Measurements from ENCODE around the gene CRLF3.
"Not testable (repeated sequence)": the region's sequence is repeated elsewhere in the genome, so short reads cannot be mapped to it uniquely, and the experiment has no call there.

The CRLF3 gene

DNA sequence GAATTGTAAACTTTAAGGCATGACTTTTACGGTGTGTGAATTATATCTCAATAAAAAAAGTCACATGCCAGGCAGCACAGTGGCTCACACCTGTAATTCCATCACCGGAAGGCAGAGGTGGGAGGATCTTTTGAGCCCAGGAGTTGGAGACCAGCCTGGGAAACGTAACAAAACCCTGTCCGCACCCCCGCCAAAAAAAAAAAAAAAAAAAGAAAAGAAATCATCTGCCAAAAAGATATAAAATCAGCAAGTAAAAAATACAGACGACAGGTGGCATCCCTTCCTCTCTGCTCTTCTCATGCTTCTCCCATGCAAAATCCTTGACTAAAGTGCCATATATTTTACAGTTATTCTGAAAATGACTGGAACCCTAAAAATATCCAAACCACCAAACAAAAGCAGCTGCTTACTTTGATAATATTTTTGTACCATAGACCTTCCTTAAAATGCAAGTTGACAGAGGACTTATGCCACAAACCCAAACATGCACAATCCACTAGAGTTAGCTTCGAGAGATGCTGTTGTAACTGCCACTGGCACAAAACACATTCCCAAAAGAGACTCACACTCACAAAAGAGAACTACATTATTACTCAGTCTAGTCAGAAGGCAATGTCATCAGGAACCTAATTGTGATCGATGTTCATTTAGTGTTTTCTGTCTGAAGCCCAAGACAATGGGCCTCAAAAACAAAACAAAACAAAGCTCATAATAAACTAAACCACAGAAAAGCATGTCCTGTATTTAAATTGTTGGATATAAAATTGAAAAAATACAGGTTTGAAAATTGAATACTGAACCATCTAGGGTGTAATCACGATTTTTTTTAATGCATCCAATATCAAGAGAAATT, 2.4 kb downstream of the CRLF3 start:
- no peaks in the 10 kb centered on the region for H3K27me3 ChIP-seq
- peaks cover 0 to 24% (median 13%) of the 10 kb centered on the region in 11 experiments; a peak in 16 of 22 replicates for H3K36me3 ChIP-seq
- peak overlapping the region; percentile 28 to 95 (median 92); a peak in 21 of 22 replicates for H3K9ac ChIP-seq
- no peak for TF ChIP-seq Cebpa-rat (IDR thresholded peaks at IDR 0.05)
- peak overlapping the region; percentile 77 to 95 (median 93) for H3K4me2 ChIP-seq
- peak overlapping the region; percentile 35 to 91 (median 88); a peak in 21 of 22 replicates for H3K27ac ChIP-seq
- H3K4me1 ChIP-seq = peaks cover 62 to 69% (median 65%) of the 10 kb centered on the region in 10 experiments
- H3K9me3 ChIP-seq (replicated peaks in 1 of 11) = no peaks in the 10 kb centered on the region
- peaks cover 0 to 55% (median 19%) of the 10 kb centered on the region in 11 experiments; a peak in 14 of 22 replicates for H4K20me1 ChIP-seq
- H3K4me3 ChIP-seq = peak overlapping the region; percentile 78 to 94 (median 85); a peak in 19 of 20 replicates

DNA sequence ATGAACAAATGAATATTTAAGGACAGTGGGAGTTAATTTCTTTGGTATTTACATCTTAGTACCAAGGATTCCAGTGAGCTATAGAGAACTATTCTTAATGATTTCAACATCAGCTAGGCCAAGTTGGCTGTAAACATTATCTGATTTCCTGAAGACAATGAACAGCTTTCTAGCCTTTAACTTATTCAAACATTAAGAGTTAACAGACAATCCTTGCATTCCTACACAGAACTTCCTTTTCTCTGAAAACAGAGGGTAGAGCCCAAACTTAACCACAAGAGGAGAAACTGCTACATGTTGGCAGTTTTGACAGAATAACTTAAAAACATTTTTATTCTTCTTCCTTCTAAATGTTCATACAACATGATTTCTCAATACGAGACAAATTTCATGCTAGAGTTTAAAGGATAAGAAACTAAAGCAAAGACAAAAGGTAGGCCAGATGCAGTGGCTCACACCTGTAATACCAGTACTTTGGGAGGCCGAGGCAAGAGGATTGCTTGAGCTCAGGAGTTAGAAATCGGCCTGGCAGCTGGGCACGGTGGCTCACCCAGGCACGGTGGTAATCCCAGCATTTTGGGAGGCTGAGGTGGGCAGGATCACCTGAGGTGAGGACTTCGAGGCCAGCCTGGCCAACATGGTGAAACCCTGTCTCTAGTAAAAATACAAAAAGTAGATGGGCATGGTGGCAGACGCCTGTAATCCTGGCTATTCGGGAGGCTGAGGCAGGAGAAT, 4.4 kb downstream of the CRLF3 start:
- Histone ChIP-seq H3K27me3 (no peaks in the 10 kb centered on the region), H3K4me2 (peak overlapping the region; percentile 77 to 95 (median 93)), H3K9me3 (replicated peaks in 1 of 11) (no peaks in the 10 kb centered on the region), H4K20me1 (peaks cover 0 to 75% (median 19%) of the 10 kb centered on the region in 11 experiments; a peak in 14 of 22 replicates), H3K27ac (peak overlapping the region in 10 of 11 experiments; percentile 4 to 91 (median 46); a peak in 18 of 22 replicates), H3K36me3 (peaks cover 0 to 37% (median 26%) of the 10 kb centered on the region in 11 experiments; a peak in 19 of 22 replicates), H3K4me1 (peaks cover 55 to 69% (median 63%) of the 10 kb centered on the region in 10 experiments), H3K9ac (peak overlapping the region in 8 of 11 experiments; percentile 5 to 91 (median 22); a peak in 11 of 22 replicates), H3K4me3 (peak overlapping the region in 4 of 10 experiments; percentile 27 to 94 (median 36); a peak in 5 of 20 replicates)
- TF ChIP-seq Cebpa-rat (IDR thresholded peaks at IDR 0.05) = no peak

DNA sequence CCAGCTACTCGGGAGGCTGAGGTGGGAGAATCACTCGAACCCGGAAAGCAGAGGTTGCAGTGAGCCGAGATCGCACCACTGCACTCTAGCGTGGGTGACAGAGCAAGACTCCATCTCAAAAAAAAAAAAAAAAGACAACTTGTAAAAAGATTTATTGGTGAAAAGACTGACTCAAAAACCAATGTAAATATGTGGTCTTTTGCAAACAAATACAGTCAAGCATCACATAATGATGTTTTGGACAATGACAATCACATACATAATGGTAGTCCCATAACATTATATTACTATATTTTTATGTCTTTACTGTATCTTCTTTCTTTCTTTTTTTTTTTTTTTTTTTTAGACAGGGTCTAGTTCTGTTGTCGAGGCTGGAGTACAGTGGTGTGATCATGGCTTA, 8.3 kb downstream of the CRLF3 start:
- Histone ChIP-seq H3K9me3 (replicated peaks in 1 of 11) (no peaks in the 10 kb centered on the region), H3K4me1 (peaks cover 40 to 82% (median 62%) of the 10 kb centered on the region in 10 experiments), H3K27ac (no peak overlapping the region), H4K20me1 (peaks cover 0 to 100% (median 12%) of the 10 kb centered on the region in 11 experiments; a peak in 14 of 22 replicates), H3K9ac (no peak overlapping the region), H3K27me3 (no peaks in the 10 kb centered on the region), H3K36me3 (peaks cover 11 to 56% (median 40%) of the 10 kb centered on the region in 11 experiments; a peak in 21 of 22 replicates), H3K4me2 (no peak overlapping the region), H3K4me3 (no peak overlapping the region)
- TF ChIP-seq Cebpa-rat (IDR thresholded peaks at IDR 0.05) = no peak

DNA sequence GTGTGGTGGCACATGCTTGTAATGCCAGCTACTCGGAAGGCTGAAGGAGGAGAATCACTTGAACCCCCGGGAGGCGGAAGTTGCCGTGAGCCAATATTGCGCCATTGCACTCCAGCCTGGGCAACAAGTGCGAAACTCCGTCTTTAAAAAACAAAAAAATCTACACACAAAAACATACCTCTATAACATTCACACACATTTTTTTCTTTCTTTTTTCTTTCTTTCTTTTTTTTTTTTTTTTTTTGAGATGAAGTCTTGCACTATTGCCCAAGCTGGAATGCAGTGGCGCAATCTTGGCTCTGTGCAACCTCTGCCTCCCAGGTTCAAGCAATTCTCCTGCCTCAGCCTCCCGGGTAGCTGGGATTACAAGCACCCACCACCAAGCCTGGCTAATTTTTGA, 9.6 kb downstream of the CRLF3 start:
- TF ChIP-seq Cebpa-rat (IDR thresholded peaks at IDR 0.05) = peak in 1 of 11 experiments; percentile 22; a peak in 1 of 22 replicates
- peak overlapping the region in 4 of 11 experiments; percentile 5 to 35 (median 18); a peak in 5 of 22 replicates for H3K4me2 ChIP-seq
- H3K9me3 ChIP-seq (replicated peaks in 1 of 11) = not testable (repeated sequence)

DNA sequence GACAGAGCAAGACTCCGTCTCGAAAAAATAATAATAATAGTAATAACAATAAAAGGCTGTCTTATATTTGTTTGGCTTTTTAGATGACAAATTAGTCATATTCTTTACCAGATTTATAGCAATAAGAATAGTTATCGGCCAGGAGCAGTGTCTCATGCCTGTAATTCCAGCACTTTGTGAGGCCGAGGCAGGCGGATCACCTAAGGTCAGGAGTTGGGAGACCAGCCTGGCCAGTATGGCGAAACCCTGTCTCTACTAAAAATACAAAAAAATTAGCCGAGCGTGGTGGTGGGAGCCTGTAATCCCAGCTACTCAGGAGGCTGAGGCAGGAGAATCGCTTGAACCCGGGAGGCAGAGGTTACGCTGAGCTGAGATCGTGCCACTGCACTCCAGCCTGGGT, 10.3 kb downstream of the CRLF3 start:
- peaks cover 0 to 100% (median 0%) of the 10 kb centered on the region in 11 experiments; a peak in 10 of 22 replicates for H4K20me1 ChIP-seq
- peaks cover 40 to 82% (median 61%) of the 10 kb centered on the region in 10 experiments for H3K4me1 ChIP-seq
- H3K9ac ChIP-seq; H3K27me3 ChIP-seq; H3K27ac ChIP-seq; H3K9me3 ChIP-seq (replicated peaks in 1 of 11); H3K4me3 ChIP-seq: not testable (repeated sequence)
- peak overlapping the region in 2 of 11 experiments; percentile 33 to 35; a peak in 1 of 22 replicates for H3K4me2 ChIP-seq
- H3K36me3 ChIP-seq = peaks cover 19 to 73% (median 49%) of the 10 kb centered on the region in 11 experiments; a peak in 21 of 22 replicates

More for the DNA sequence above, 9.6 kb downstream of the CRLF3 start:
- H3K27ac ChIP-seq, H3K4me3 ChIP-seq, H3K9ac ChIP-seq, H3K27me3 ChIP-seq: not testable (repeated sequence)
- Histone ChIP-seq H3K36me3 (peaks cover 15 to 69% (median 51%) of the 10 kb centered on the region in 11 experiments; a peak in 21 of 22 replicates), H3K4me1 (peaks cover 40 to 82% (median 61%) of the 10 kb centered on the region in 10 experiments), H4K20me1 (peaks cover 0 to 100% (median 0%) of the 10 kb centered on the region in 11 experiments; a peak in 11 of 22 replicates)

DNA sequence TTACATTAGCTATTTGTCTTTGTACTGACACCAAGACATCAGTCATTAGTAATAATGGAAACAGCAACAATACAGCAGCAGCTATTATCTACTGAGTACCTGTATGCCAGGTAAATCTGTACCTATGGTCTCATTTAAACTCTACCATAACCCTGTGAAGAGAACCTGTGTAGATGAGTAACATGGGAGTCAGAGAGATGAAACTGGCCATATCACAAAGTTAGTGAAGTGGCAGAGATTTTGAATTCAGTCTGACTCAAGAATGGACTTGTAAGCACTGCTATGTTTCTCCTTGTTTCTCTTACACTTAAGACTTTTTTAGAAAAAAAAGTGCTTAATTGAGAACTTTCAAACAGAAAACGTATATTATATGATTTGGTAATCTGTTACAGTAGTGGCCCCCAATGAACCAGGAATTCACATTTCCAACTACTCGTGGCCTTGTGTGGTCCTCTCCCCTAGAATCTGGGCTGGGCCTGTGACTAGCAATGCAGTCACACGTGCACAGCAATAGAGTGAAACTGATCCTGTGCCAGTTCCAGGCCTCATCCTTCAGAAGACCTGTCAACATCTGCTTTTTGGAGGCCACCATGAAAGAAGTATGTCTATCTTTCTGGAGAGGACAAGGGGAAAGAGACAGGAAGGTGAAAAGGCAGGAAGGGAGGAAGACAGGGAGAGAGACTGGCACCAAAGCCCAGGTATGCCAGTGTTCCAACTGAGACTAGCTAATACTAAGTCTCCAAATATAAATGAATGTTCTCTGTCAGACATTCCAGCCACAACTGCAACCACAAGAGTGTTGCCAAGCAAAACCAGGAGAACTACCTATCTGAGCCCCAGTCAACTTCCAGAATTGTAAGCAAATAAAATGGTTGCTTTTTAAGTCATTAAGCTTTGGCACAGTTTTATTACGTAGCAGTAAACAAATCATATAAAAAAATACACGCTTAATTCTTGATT, 12.0 kb downstream of the CRLF3 start:
- H3K27me3 ChIP-seq = no peaks in the 10 kb centered on the region
- H3K36me3 ChIP-seq = peaks cover 13 to 60% (median 39%) of the 10 kb centered on the region in 11 experiments; a peak in 19 of 22 replicates
- peak overlapping the region in 10 of 11 experiments; percentile 3 to 50 (median 28); a peak in 11 of 22 replicates for H3K27ac ChIP-seq
- H3K4me1 ChIP-seq = peaks cover 51 to 82% (median 63%) of the 10 kb centered on the region in 10 experiments
- no peaks in the 10 kb centered on the region for H3K9me3 ChIP-seq (replicated peaks in 1 of 11)
- H3K4me3 ChIP-seq = no peak overlapping the region
- H3K4me2 ChIP-seq = peak overlapping the region in 10 of 11 experiments; percentile 1 to 51 (median 31); a peak in 15 of 22 replicates
- H3K9ac ChIP-seq = peak overlapping the region in 1 of 11 experiments; percentile 25; a peak in 3 of 22 replicates
- peaks cover 0 to 97% (median 0%) of the 10 kb centered on the region in 11 experiments; a peak in 10 of 22 replicates for H4K20me1 ChIP-seq
- no peak for TF ChIP-seq Cebpa-rat (IDR thresholded peaks at IDR 0.05)

DNA sequence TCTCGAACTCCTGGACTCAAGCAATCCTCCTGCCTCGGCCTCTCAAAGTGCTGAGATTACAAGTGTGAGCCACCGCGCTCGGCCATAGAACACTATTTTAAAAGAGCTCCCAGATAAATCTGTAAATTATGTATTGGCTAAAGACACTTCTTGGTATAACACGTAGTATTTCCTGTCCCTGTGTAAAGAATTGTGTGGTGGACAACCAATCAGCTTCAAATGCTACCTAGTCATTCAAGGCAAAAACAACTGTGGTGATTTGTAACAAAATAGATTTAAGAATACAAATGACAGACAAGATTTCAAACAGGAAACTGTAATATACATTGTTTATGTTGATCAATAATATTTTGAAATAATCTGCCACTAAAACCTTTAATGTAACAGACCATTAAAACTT, 14.6 kb downstream of the CRLF3 start:
- H3K36me3 ChIP-seq = peaks cover 3 to 47% (median 28%) of the 10 kb centered on the region in 11 experiments
- H3K9ac ChIP-seq = peak overlapping the region; percentile 54 to 79 (median 69); a peak in 19 of 22 replicates
- peak overlapping the region; percentile 67 to 96 (median 88) for H3K4me2 ChIP-seq
- peaks cover 0 to 97% (median 0%) of the 10 kb centered on the region in 11 experiments; a peak in 10 of 22 replicates for H4K20me1 ChIP-seq
- peak overlapping the region in 2 of 10 experiments; percentile 8 to 43; a peak in 1 of 20 replicates for H3K4me3 ChIP-seq
- no peak for TF ChIP-seq Cebpa-rat (IDR thresholded peaks at IDR 0.05)
- H3K27me3 ChIP-seq = no peaks in the 10 kb centered on the region
- H3K27ac ChIP-seq = peak overlapping the region; percentile 55 to 91 (median 87); a peak in 21 of 22 replicates
- H3K4me1 ChIP-seq = peaks cover 67 to 96% (median 80%) of the 10 kb centered on the region in 10 experiments
- H3K9me3 ChIP-seq (replicated peaks in 1 of 11) = no peaks in the 10 kb centered on the region
